Smooth muscle cell (in vitro differentiated cells): ENCODE measurements around the gene GABRP. TPM values are rescaled to one million over a fixed set of nuclear protein-coding genes. Genes with fewer than 3 reads are reported as not detected.

Source experiments
- DNase-seq: peaks from one replicate; lab custom pipeline; 2025; ENCODE audit not compliant: unreplicated experiment; lab: John Stamatoyannopoulos, UW
- H2AFZ ChIP-seq: fragments of 200-600 bp; sonication (generic); 2 replicates; pipeline ENCODE4 v1.6.0; 2016; ENCODE audit warnings: antibody characterized with exemption, low read depth, mild to moderate bottlenecking
- H3F3A ChIP-seq: fragments of 200-600 bp; sonication (generic); 2 replicates; pipeline ENCODE4 v1.6.0; 2017; ENCODE audit warnings: antibody characterized with exemption, low read depth
- H3K27ac ChIP-seq: fragments of 200-600 bp; sonication (generic); 2 replicates; pipeline ENCODE4 v1.5.1; 2016; ENCODE audit warnings: low read depth, mild to moderate bottlenecking
- H3K27me3 ChIP-seq: fragments of 200-600 bp; sonication (generic); 2 replicates; pipeline ENCODE4 v1.6.1; 2016; ENCODE audit warnings: low read depth, mild to moderate bottlenecking
- H3K36me3 ChIP-seq: fragments of 200-600 bp; sonication (generic); 2 replicates; pipeline ENCODE4 v1.5.1; 2016; ENCODE audit warnings: low read depth
- H3K4me1 ChIP-seq: fragments of 200-600 bp; sonication (generic); 2 replicates; pipeline ENCODE4 v1.5.1; 2016; ENCODE audit warnings: low read depth
- H3K4me2 ChIP-seq: fragments of 200-600 bp; sonication (generic); 2 replicates; pipeline ENCODE4 v1.6.0; 2016; ENCODE audit warnings: mild to moderate bottlenecking
- H3K4me3 ChIP-seq: fragments of 200-600 bp; sonication (generic); 2 replicates; pipeline ENCODE4 v1.5.1; 2016; ENCODE audit warnings: mild to moderate bottlenecking
- H3K79me2 ChIP-seq: fragments of 200-600 bp; sonication (generic); 2 replicates; pipeline ENCODE4 v1.6.0; 2016; ENCODE audit warnings: low read depth, mild to moderate bottlenecking
- H3K9ac ChIP-seq: fragments of 200-600 bp; sonication (generic); 2 replicates; pipeline ENCODE4 v1.6.0; 2016; ENCODE audit warnings: low read depth
- H3K9me3 ChIP-seq: fragments of 200-600 bp; sonication (generic); replicated peaks from 2 replicates; pipeline ENCODE4 v1.5.1; 2016; ENCODE audit warnings: low read depth
- H4K20me1 ChIP-seq: fragments of 200-600 bp; sonication (generic); 2 replicates; pipeline ENCODE4 v1.6.0; 2016; ENCODE audit warnings: low read depth
- WGBS: methylation state at CpG from one replicate; pipeline ENCODE4 v1.1.7; 2016; ENCODE audit warnings: low lambda C conversion rate; 5-methylcytosine and 5-hydroxymethylcytosine counted together
- polyA plus RNA-seq: library from polyadenylated mRNA; unstranded; fragments of >200 nt; fragmentation: Nextera tagmentation; extraction: Ambion mirVana; gene quantifications from 2 replicates; pipeline ENCODE4 v1.2.1, GENCODE V29; 2016
- total RNA-seq: library from RNA; depleted of rRNA; stranded (reverse); fragments of >200 nt; gene quantifications from 2 replicates; pipeline ENCODE4 v1.2.3, GENCODE V29; 2014
- TF ChIP-seq, protein P1 (sequence below): fragments of 200-600 bp; sonication (generic); IDR thresholded peaks from 2 replicates; pipeline ENCODE4 v1.5.1; 2017; ENCODE audit warnings: borderline replicate concordance, mild to moderate bottlenecking, antibody characterized with exemption; ENCODE audit not compliant: insufficient read depth, poor library complexity, severe bottlenecking

Gene GABRP
- total and polyA plus RNA-seq, 2 experiments from 2014 or later = 4.1 to 52.8 TPM

GRCh38 chr5:170743876-170744212 is 39.7 kb upstream of the GABRP start:
- Histone ChIP-seq H3K4me2 (no peak overlapping the region), H2AFZ (no peak overlapping the region), H3K27ac (no peak overlapping the region), H3K4me1 (peaks cover 10% of the 10 kb centered on the region), H4K20me1 (no peaks in the 10 kb centered on the region), H3F3A (no peaks in the 10 kb centered on the region), H3K27me3 (peaks cover 33% of the 10 kb centered on the region), H3K9ac (no peak overlapping the region), H3K9me3 (no peaks in the 10 kb centered on the region), H3K79me2 (no peaks in the 10 kb centered on the region), H3K36me3 (no peaks in the 10 kb centered on the region), H3K4me3 (no peak overlapping the region)
- TF ChIP-seq, protein P1, sequence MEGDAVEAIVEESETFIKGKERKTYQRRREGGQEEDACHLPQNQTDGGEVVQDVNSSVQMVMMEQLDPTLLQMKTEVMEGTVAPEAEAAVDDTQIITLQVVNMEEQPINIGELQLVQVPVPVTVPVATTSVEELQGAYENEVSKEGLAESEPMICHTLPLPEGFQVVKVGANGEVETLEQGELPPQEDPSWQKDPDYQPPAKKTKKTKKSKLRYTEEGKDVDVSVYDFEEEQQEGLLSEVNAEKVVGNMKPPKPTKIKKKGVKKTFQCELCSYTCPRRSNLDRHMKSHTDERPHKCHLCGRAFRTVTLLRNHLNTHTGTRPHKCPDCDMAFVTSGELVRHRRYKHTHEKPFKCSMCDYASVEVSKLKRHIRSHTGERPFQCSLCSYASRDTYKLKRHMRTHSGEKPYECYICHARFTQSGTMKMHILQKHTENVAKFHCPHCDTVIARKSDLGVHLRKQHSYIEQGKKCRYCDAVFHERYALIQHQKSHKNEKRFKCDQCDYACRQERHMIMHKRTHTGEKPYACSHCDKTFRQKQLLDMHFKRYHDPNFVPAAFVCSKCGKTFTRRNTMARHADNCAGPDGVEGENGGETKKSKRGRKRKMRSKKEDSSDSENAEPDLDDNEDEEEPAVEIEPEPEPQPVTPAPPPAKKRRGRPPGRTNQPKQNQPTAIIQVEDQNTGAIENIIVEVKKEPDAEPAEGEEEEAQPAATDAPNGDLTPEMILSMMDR = no peak
- WGBS = 23% methylated on average over 12 of the region's 12 CpGs
- DNase-seq = no peak

DNA sequence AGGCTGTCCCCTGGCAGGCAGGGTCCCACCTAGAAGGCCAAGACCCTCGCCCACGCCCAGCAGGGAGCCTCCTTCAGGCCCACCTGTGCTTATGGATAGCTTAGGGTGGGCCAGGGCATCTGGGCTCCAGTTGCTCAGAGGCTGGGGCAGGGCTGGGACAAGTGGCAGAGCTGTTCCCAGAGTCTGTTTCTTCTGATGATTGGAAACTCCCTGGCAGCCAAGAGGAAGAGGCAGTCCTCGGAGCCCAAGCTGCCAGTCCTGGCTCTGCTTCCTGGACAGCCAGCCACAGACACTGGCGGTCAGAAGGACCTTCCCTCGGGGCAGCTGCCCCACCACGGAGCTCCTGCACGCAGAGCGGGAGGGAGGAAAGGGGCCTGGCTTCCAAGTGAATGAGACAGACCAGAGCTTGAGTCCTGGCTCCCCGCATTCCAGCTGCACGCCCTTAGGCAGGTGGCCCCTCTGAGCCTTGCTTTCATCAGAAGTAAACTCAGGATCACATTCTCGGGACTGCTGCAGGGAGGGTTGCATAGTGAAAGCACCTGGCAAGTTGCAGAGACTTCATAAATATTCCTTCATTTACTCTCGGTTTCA is 37.9 kb upstream of the GABRP start:
- no peak overlapping the region for H3K4me2 ChIP-seq
- no peak overlapping the region for H2AFZ ChIP-seq
- 33% methylated on average over 12 of the region's 12 CpGs for WGBS
- H3K27me3 ChIP-seq = peaks cover 23% of the 10 kb centered on the region
- TF ChIP-seq, protein P1 = no peak
- H4K20me1 ChIP-seq = no peaks in the 10 kb centered on the region
- H3K9me3 ChIP-seq = no peaks in the 10 kb centered on the region
- no peak for DNase-seq
- H3K9ac ChIP-seq = no peak overlapping the region
- H3K79me2 ChIP-seq = no peaks in the 10 kb centered on the region
- H3K4me3 ChIP-seq = no peak overlapping the region
- no peaks in the 10 kb centered on the region for H3K36me3 ChIP-seq
- H3K4me1 ChIP-seq = peaks cover 10% of the 10 kb centered on the region
- H3K27ac ChIP-seq = peak overlapping the region; percentile 74
- H3F3A ChIP-seq = no peaks in the 10 kb centered on the region

GRCh38 chr5:170746075-170746960 is 37.2 kb upstream of the GABRP start:
- Histone ChIP-seq H4K20me1 (no peaks in the 10 kb centered on the region), H3K79me2 (no peaks in the 10 kb centered on the region), H3K4me2 (no peak overlapping the region), H3K4me3 (no peak overlapping the region), H3K9ac (no peak overlapping the region), H3K27me3 (peaks cover 20% of the 10 kb centered on the region), H3K27ac (peak overlapping the region; percentile 74), H3K36me3 (no peaks in the 10 kb centered on the region), H3F3A (no peaks in the 10 kb centered on the region), H2AFZ (no peak overlapping the region), H3K4me1 (peaks cover 10% of the 10 kb centered on the region), H3K9me3 (no peaks in the 10 kb centered on the region)
- DNase-seq = no peak
- TF ChIP-seq, protein P1 = no peak
- 64% methylated on average over 13 of the region's 14 CpGs for WGBS
